ENCODE measurements around the gene ZNF274. TPM values are rescaled to one million over a fixed set of nuclear protein-coding genes. Genes with fewer than 3 reads are reported as not detected.

The ZNF274 gene
- total RNA-seq, 1 experiment from 2014 or later, result 27.5 TPM

DNA sequence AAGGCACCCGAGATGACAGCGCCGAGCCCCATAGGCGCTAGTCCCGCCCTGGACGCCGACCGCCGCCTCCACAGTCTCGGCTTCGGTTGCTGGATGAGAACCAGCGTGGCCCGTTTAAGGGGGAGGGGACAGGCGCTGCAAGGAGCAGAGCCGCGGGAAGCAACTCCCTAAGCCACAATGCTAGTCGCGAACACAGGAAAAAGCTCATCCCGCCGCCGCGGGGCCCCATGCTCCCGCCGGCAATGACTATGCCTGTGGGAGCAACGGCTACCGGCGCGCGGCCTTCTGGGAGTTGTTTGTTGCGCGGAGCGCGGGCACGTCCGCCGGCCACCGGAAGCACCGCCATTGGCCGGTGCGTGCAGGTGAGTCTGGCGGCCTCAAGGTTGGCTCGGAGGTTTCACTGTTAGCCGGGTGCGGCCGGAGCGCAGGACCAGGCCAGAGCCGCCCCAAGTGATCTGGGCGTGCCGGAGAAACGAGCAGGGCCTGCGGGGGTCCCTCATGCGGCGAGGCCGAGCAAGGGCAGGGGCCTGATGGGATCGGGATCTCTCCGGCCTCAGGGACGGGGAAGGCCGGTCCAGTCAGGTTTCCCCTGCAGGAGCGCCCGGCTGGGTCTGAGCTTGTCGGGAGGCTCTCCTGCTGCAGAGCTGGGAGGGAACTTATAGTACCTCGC is 45.9 kb downstream of the ZNF274 start, which contains the start of gene ZNF544 (continued):
- TF ChIP-seq, protein P1, sequence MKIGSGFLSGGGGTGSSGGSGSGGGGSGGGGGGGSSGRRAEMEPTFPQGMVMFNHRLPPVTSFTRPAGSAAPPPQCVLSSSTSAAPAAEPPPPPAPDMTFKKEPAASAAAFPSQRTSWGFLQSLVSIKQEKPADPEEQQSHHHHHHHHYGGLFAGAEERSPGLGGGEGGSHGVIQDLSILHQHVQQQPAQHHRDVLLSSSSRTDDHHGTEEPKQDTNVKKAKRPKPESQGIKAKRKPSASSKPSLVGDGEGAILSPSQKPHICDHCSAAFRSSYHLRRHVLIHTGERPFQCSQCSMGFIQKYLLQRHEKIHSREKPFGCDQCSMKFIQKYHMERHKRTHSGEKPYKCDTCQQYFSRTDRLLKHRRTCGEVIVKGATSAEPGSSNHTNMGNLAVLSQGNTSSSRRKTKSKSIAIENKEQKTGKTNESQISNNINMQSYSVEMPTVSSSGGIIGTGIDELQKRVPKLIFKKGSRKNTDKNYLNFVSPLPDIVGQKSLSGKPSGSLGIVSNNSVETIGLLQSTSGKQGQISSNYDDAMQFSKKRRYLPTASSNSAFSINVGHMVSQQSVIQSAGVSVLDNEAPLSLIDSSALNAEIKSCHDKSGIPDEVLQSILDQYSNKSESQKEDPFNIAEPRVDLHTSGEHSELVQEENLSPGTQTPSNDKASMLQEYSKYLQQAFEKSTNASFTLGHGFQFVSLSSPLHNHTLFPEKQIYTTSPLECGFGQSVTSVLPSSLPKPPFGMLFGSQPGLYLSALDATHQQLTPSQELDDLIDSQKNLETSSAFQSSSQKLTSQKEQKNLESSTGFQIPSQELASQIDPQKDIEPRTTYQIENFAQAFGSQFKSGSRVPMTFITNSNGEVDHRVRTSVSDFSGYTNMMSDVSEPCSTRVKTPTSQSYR (CRISPR knock-in tag; IDR thresholded peaks at IDR 0.05), result peak; percentile 84
- TF ChIP-seq, protein P2, sequence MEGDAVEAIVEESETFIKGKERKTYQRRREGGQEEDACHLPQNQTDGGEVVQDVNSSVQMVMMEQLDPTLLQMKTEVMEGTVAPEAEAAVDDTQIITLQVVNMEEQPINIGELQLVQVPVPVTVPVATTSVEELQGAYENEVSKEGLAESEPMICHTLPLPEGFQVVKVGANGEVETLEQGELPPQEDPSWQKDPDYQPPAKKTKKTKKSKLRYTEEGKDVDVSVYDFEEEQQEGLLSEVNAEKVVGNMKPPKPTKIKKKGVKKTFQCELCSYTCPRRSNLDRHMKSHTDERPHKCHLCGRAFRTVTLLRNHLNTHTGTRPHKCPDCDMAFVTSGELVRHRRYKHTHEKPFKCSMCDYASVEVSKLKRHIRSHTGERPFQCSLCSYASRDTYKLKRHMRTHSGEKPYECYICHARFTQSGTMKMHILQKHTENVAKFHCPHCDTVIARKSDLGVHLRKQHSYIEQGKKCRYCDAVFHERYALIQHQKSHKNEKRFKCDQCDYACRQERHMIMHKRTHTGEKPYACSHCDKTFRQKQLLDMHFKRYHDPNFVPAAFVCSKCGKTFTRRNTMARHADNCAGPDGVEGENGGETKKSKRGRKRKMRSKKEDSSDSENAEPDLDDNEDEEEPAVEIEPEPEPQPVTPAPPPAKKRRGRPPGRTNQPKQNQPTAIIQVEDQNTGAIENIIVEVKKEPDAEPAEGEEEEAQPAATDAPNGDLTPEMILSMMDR (IDR thresholded peaks at IDR 0.05), result no peak
- TF ChIP-seq, protein P3, sequence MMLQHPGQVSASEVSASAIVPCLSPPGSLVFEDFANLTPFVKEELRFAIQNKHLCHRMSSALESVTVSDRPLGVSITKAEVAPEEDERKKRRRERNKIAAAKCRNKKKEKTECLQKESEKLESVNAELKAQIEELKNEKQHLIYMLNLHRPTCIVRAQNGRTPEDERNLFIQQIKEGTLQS (CRISPR knock-in tag; conservative IDR thresholded peaks at IDR 0.05), result no peak
- TF ChIP-seq, protein P4, sequence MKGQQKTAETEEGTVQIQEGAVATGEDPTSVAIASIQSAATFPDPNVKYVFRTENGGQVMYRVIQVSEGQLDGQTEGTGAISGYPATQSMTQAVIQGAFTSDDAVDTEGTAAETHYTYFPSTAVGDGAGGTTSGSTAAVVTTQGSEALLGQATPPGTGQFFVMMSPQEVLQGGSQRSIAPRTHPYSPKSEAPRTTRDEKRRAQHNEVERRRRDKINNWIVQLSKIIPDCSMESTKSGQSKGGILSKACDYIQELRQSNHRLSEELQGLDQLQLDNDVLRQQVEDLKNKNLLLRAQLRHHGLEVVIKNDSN (CRISPR knock-in tag; IDR thresholded peaks at IDR 0.05), result no peak
- TF ChIP-seq ZBTB21 (CRISPR knock-in tag; IDR thresholded peaks at IDR 0.05; ENCODE audit: borderline replicate concordance) (peak; percentile 73; the same call in 1 of the 2 replicates), HMGA2 (CRISPR knock-in tag; IDR thresholded peaks at IDR 0.05) (no peak), GTF2I (CRISPR knock-in tag; conservative IDR thresholded peaks at IDR 0.05) (no peak), JAZF1 (CRISPR knock-in tag; IDR thresholded peaks at IDR 0.05) (no peak), CREB1 (CRISPR knock-in tag; IDR thresholded peaks at IDR 0.05) (0 out of 2 replicates have a peak, but pooled peaks have one; percentile 49), ZNF317 (CRISPR knock-in tag; IDR thresholded peaks at IDR 0.05; ENCODE audit: borderline replicate concordance, low read depth) (no peak), ESRRA (CRISPR knock-in tag; IDR thresholded peaks at IDR 0.05; ENCODE audit: borderline replicate concordance) (no peak), SMAD4 (CRISPR knock-in tag; IDR thresholded peaks at IDR 0.05) (no peak), ATF1 (CRISPR knock-in tag; IDR thresholded peaks at IDR 0.05) (no peak), NR2C2 (CRISPR knock-in tag; IDR thresholded peaks at IDR 0.05) (no peak; the same call in 1 of the 2 replicates), ZNF416 (CRISPR knock-in tag; IDR thresholded peaks at IDR 0.05) (no peak)
- TF ChIP-seq, protein P5, sequence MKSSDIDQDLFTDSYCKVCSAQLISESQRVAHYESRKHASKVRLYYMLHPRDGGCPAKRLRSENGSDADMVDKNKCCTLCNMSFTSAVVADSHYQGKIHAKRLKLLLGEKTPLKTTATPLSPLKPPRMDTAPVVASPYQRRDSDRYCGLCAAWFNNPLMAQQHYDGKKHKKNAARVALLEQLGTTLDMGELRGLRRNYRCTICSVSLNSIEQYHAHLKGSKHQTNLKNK (CRISPR knock-in tag; IDR thresholded peaks at IDR 0.05), result peak; percentile 2; the same call in 1 of the 2 replicates
- TF ChIP-seq, protein P6, sequence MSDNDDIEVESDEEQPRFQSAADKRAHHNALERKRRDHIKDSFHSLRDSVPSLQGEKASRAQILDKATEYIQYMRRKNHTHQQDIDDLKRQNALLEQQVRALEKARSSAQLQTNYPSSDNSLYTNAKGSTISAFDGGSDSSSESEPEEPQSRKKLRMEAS (CRISPR knock-in tag; IDR thresholded peaks at IDR 0.05), result peak; percentile 95
- TF ChIP-seq, protein P7, sequence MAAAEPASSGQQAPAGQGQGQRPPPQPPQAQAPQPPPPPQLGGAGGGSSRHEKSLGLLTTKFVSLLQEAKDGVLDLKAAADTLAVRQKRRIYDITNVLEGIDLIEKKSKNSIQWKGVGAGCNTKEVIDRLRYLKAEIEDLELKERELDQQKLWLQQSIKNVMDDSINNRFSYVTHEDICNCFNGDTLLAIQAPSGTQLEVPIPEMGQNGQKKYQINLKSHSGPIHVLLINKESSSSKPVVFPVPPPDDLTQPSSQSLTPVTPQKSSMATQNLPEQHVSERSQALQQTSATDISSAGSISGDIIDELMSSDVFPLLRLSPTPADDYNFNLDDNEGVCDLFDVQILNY (CRISPR knock-in tag; IDR thresholded peaks at IDR 0.05), result peak; percentile 61; the same call in 1 of the 2 replicates
- TF ChIP-seq, protein P8, sequence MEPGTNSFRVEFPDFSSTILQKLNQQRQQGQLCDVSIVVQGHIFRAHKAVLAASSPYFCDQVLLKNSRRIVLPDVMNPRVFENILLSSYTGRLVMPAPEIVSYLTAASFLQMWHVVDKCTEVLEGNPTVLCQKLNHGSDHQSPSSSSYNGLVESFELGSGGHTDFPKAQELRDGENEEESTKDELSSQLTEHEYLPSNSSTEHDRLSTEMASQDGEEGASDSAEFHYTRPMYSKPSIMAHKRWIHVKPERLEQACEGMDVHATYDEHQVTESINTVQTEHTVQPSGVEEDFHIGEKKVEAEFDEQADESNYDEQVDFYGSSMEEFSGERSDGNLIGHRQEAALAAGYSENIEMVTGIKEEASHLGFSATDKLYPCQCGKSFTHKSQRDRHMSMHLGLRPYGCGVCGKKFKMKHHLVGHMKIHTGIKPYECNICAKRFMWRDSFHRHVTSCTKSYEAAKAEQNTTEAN (CRISPR knock-in tag; IDR thresholded peaks at IDR 0.05), result peak; percentile 82; the same call in 1 of the 2 replicates
- TF ChIP-seq, protein P9, sequence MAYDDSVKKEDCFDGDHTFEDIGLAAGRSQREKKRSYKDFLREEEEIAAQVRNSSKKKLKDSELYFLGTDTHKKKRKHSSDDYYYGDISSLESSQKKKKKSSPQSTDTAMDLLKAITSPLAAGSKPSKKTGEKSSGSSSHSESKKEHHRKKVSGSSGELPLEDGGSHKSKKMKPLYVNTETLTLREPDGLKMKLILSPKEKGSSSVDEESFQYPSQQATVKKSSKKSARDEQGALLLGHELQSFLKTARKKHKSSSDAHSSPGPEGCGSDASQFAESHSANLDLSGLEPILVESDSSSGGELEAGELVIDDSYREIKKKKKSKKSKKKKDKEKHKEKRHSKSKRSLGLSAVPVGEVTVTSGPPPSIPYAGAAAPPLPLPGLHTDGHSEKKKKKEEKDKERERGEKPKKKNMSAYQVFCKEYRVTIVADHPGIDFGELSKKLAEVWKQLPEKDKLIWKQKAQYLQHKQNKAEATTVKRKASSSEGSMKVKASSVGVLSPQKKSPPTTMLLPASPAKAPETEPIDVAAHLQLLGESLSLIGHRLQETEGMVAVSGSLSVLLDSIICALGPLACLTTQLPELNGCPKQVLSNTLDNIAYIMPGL (CRISPR knock-in tag; IDR thresholded peaks at IDR 0.05), result peak; percentile 86
- TF ChIP-seq, protein P10, sequence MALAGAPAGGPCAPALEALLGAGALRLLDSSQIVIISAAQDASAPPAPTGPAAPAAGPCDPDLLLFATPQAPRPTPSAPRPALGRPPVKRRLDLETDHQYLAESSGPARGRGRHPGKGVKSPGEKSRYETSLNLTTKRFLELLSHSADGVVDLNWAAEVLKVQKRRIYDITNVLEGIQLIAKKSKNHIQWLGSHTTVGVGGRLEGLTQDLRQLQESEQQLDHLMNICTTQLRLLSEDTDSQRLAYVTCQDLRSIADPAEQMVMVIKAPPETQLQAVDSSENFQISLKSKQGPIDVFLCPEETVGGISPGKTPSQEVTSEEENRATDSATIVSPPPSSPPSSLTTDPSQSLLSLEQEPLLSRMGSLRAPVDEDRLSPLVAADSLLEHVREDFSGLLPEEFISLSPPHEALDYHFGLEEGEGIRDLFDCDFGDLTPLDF (CRISPR knock-in tag; IDR thresholded peaks at IDR 0.05), result no peak; the same call in 1 of the 2 replicates
- TF ChIP-seq, protein P11, sequence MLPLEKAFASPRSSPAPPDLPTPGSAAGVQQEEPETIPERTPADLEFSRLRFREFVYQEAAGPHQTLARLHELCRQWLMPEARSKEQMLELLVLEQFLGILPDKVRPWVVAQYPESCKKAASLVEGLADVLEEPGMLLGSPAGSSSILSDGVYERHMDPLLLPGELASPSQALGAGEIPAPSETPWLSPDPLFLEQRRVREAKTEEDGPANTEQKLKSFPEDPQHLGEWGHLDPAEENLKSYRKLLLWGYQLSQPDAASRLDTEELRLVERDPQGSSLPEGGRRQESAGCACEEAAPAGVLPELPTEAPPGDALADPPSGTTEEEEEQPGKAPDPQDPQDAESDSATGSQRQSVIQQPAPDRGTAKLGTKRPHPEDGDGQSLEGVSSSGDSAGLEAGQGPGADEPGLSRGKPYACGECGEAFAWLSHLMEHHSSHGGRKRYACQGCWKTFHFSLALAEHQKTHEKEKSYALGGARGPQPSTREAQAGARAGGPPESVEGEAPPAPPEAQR (CRISPR knock-in tag; IDR thresholded peaks at IDR 0.05), result no peak
- TF ChIP-seq, protein P12, sequence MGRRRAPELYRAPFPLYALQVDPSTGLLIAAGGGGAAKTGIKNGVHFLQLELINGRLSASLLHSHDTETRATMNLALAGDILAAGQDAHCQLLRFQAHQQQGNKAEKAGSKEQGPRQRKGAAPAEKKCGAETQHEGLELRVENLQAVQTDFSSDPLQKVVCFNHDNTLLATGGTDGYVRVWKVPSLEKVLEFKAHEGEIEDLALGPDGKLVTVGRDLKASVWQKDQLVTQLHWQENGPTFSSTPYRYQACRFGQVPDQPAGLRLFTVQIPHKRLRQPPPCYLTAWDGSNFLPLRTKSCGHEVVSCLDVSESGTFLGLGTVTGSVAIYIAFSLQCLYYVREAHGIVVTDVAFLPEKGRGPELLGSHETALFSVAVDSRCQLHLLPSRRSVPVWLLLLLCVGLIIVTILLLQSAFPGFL (CRISPR knock-in tag; IDR thresholded peaks at IDR 0.05; ENCODE audit: borderline replicate concordance), result no peak
